Peyer's patch (tissue), 4 donors: Measurements from ENCODE around the gene ING4. TPM values are rescaled to one million over a fixed set of nuclear protein-coding genes. Genes with fewer than 3 reads are reported as not detected.

Experiments used
- DNase-seq, 3 donors: peaks; one replicate each; pipeline ENCODE4 v3.0.0-alpha.2; 2017 to 2019
- H3K27ac ChIP-seq, 4 donors: fragments of 200-600 bp; sonication (generic); one replicate each; pipeline ENCODE4 v1.5.1; 2016 to 2019
- H3K27me3 ChIP-seq, 2 donors: fragments of 200-600 bp; sonication (generic); one replicate each; pipeline ENCODE4 v1.5.1; 2019
- H3K36me3 ChIP-seq, 3 donors: fragments of 200-600 bp; sonication (generic); one replicate each; pipeline ENCODE4 v1.5.1; 2016 to 2019
- H3K4me1 ChIP-seq, 4 donors: fragments of 200-600 bp; sonication (generic); one replicate each; pipeline ENCODE4 v1.5.1; 2016 to 2019
- H3K4me3 ChIP-seq, 4 donors: fragments of 200-600 bp; sonication (generic); 1 replicate in 3 of 4; 2 replicates in 1 of 4; pipeline ENCODE4 v1.5.1; 2016 to 2019; ENCODE audit warnings: mild to moderate bottlenecking in 1 of 4
- H3K9me3 ChIP-seq, 4 donors: fragments of 200-600 bp; sonication (generic); one replicate each; pipeline ENCODE4 v1.5.1; 2016 to 2019; ENCODE audit warnings: mild to moderate bottlenecking in 1 of 4
- POLR2A ChIP-seq, 2 donors: fragments of 450-650 bp; IDR thresholded peaks; one replicate each; pipeline ENCODE4 v1.5.1; 2017; ENCODE audit warnings: antibody characterized with exemption in 2 of 2, mild to moderate bottlenecking in 2 of 2, moderate library complexity in 2 of 2
- total RNA-seq, 4 donors: library from RNA; depleted of rRNA; stranded (reverse); fragments of >200 nt; gene quantifications; one replicate each; pipeline ENCODE4 v1.1.0, GENCODE V29; 2016
- TF ChIP-seq, protein P1 (sequence below), 6 experiments: fragments of 450-650 bp in 4 of 6; fragments of 200-600 bp in 2 of 6; sonication (generic) in 1 of 6; IDR thresholded peaks; one replicate each; pipeline ENCODE4 v1.5.1; 2017 to 2019; ENCODE audit warnings: antibody characterized with exemption in 6 of 6, mild to moderate bottlenecking in 3 of 6, moderate library complexity in 1 of 6

ING4 gene
- total RNA-seq, 4 donors from 2014 or later: 32.6 to 109 (median 45.4) TPM

DNA sequence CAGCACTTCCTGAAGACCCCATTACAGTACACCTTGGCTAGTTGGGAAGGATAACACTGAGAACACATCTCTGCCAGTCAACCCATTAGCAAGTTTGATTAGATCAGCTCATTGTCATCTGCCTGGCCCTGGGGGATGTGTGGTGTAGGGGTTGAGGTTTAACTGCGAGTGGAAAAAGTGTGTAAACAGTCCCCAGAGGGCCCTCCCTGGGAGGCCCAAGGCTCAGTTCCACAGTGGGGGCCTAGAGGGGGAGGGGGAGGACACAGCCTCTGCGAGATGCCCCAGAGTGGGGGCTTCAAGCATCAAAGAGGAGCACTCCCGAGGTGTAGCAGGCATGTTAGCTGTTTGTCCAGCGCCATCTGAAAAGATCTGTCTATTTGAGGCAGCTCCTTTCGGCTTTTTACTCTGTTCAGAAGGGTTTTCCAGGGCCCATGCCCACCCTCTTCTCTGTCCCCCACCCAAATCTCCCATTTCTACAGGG is 27.5 kb downstream of the ING4 start:
- H3K4me1 ChIP-seq: peaks cover 7 to 44% (median 20%) of the 10 kb centered on the region in 4 donors

DNA sequence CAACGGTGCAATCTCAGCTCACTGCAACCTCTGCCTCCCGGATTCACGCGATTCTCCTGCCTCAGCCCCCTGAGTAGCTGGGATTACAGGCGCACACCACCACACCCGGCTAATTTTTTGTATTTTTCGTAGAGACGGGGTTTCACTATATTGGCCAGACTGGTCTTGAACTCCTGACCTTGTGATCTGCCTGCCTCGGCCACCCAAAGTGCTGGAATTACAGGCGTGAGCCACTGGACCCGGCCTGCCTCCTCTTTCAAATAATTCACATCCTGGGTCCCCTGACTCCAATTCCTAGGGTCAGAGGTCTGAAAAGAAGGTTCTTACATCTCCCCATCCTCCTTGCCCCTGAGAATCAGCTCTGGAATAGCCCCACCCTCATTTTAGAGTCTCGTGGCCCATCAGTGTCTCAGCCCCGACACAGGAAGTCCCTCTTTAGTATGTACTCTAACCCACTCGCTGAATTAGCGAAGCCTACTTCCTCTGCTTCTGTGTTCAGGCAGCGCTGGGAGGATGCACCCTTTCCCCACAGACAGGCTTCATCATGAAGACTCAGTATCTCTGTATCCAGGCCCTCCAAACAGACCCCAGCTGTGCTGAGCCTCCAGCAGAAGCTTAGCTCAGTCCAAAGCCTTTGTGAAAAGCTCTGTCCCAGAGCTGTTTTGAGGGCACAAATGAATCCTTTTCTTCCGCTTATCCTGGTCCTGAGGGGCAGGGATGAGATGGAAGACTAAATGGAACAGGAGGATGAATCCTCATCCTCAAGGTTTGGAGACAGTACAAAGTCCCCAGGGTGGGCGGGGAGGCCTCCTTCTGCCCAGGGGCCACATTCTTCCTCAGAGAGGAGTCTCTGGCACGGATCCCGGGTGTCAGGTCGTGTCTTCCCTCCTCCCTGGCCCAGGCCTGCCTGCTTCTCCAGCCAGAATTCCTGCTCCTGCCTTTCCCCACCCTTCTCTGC is 30.6 kb downstream of the ING4 start:
- H3K4me3 ChIP-seq: peak overlapping the region in 3 of 4 donors; percentile 21 to 47 (median 24)
- H3K27me3 ChIP-seq: no peaks in the 10 kb centered on the region
- peak in 2 of 3 donors; percentile 88 to 89 for DNase-seq
- H3K36me3 ChIP-seq: no peaks in the 10 kb centered on the region
- TF ChIP-seq POLR2A (IDR thresholded peaks at IDR 0.05): peak in 1 of 2 donors; percentile 23
- TF ChIP-seq, protein P1, sequence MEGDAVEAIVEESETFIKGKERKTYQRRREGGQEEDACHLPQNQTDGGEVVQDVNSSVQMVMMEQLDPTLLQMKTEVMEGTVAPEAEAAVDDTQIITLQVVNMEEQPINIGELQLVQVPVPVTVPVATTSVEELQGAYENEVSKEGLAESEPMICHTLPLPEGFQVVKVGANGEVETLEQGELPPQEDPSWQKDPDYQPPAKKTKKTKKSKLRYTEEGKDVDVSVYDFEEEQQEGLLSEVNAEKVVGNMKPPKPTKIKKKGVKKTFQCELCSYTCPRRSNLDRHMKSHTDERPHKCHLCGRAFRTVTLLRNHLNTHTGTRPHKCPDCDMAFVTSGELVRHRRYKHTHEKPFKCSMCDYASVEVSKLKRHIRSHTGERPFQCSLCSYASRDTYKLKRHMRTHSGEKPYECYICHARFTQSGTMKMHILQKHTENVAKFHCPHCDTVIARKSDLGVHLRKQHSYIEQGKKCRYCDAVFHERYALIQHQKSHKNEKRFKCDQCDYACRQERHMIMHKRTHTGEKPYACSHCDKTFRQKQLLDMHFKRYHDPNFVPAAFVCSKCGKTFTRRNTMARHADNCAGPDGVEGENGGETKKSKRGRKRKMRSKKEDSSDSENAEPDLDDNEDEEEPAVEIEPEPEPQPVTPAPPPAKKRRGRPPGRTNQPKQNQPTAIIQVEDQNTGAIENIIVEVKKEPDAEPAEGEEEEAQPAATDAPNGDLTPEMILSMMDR (IDR thresholded peaks at IDR 0.05): no peak
- peaks cover 7 to 47% (median 18%) of the 10 kb centered on the region in 4 donors for H3K4me1 ChIP-seq
- H3K27ac ChIP-seq: peak overlapping the region; percentile 86 to 94 (median 89)
- H3K9me3 ChIP-seq: no peaks in the 10 kb centered on the region

More for the DNA sequence above, 27.5 kb downstream of the ING4 start:
- DNase-seq: peak in 2 of 3 donors; percentile 80 to 83
- no peaks in the 10 kb centered on the region for H3K9me3 ChIP-seq
- no peaks in the 10 kb centered on the region for H3K36me3 ChIP-seq
- no peaks in the 10 kb centered on the region for H3K27me3 ChIP-seq
- peak overlapping the region; percentile 73 to 90 (median 84) for H3K27ac ChIP-seq
- TF ChIP-seq POLR2A (IDR thresholded peaks at IDR 0.05): no peak
- TF ChIP-seq, protein P1 (IDR thresholded peaks at IDR 0.05): no peak
- H3K4me3 ChIP-seq: peak overlapping the region; percentile 40 to 50 (median 46)

DNA sequence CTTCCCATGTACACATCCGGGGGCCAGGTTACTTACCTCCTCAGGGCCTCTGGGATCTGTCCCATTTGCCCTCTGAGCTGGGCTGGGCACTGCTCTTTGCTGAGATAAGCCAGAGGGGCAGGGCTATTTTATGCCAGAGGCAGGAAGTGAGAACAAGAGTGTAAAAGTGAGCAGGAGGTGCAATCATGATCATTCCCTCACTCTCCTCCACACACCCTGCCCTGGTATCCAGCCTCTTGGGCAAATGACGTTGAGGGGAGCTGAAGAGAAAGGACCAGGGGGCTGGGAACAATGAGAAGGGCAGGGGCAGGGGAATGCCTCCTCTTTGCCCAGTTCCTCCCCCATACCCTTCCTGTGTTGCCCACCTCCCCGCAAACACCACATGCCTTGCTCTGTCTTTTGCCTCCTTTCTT is 31.4 kb downstream of the ING4 start:
- Histone ChIP-seq H3K27me3 (no peaks in the 10 kb centered on the region), H3K4me1 (peaks cover 7 to 53% (median 21%) of the 10 kb centered on the region in 4 donors), H3K36me3 (no peaks in the 10 kb centered on the region), H3K4me3 (peak overlapping the region; percentile 21 to 53 (median 36)), H3K27ac (peak overlapping the region; percentile 86 to 94 (median 89)), H3K9me3 (no peaks in the 10 kb centered on the region)
- peak; percentile 47 to 88 (median 83) for DNase-seq
- TF ChIP-seq, protein P1 (IDR thresholded peaks at IDR 0.05): no peak
- peak; percentile 90 to 98 for TF ChIP-seq POLR2A (IDR thresholded peaks at IDR 0.05)

DNA sequence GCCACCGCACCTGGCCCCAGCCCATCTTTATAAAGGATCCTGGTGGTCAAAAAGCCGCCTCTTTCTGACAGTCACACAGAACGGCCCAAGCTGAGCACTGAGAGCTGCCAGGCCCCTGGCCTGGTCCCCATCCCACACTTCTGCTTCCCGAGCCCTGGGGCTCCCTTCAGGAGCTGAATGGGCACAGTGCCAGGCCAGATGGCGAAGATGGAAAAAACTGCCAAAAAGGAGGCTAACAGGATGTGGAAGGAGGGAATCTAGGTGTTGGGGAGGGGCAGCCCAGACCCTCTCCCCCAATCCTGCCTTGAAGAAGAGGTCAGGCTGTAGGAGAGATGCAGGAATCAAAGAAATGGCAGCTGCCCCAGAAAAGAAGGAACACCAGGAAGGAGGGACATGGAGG is 32.2 kb downstream of the ING4 start:
- H3K4me1 ChIP-seq: peaks cover 7 to 49% (median 23%) of the 10 kb centered on the region in 4 donors
- H3K4me3 ChIP-seq: peak overlapping the region in 3 of 4 donors; percentile 21 to 53 (median 47)
- peak overlapping the region; percentile 86 to 94 (median 89) for H3K27ac ChIP-seq

DNA sequence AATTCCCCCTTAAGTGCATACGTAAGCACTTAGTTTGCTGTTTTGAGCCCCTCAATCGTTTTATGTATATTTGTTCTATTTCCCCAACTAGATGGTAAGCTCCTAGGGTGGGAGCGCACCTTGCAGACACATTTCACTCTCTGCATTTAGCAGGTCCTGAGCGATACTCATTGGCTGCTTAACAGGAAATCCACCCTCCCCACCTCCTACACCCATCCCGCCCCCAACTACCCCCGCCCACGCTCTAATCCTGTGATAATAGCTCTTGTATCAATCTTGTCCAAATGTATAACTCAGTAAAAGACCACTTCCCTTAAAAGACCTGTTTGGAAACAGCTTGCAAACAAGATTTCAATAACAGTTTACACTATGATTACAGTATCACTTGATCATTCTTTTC is 35.3 kb downstream of the ING4 start:
- Histone ChIP-seq H3K4me3 (peak overlapping the region in 3 of 4 donors; percentile 18 to 39 (median 23)), H3K4me1 (peaks cover 2 to 34% (median 13%) of the 10 kb centered on the region in 4 donors), H3K27me3 (no peaks in the 10 kb centered on the region), H3K36me3 (no peaks in the 10 kb centered on the region), H3K27ac (peak overlapping the region in 1 of 4 donors; percentile 59), H3K9me3 (no peaks in the 10 kb centered on the region)
- DNase-seq: peak in 1 of 3 donors; percentile 58
- TF ChIP-seq, protein P1 (IDR thresholded peaks at IDR 0.05): no peak
- TF ChIP-seq POLR2A (IDR thresholded peaks at IDR 0.05): no peak

More for the DNA sequence above, 32.2 kb downstream of the ING4 start:
- no peaks in the 10 kb centered on the region for H3K27me3 ChIP-seq
- TF ChIP-seq, protein P1 (IDR thresholded peaks at IDR 0.05): no peak
- no peak for TF ChIP-seq POLR2A (IDR thresholded peaks at IDR 0.05)
- no peaks in the 10 kb centered on the region for H3K9me3 ChIP-seq
- H3K36me3 ChIP-seq: no peaks in the 10 kb centered on the region
- DNase-seq: no peak
